HG03139 (cell line): ENCODE measurements around the gene DTHD1.

ENCODE experiments used
- ATAC-seq: cut with Tn5 transposase; IDR thresholded peaks from one replicate; pipeline ENCODE4 v1.9.1; 2021; ENCODE audit not compliant: unreplicated experiment

The DTHD1 gene

GRCh38 chr4:36312511-36312910 is 31.1 kb downstream of the DTHD1 start:
- ATAC-seq: no peak

- ATAC-seq: no peak
Observed at GRCh38 chr4:36313301-36313700, 31.9 kb downstream of the DTHD1 start.

- no peak for ATAC-seq
Observed at GRCh38 chr4:36313703-36314102, 32.3 kb downstream of the DTHD1 start.

- no peak for ATAC-seq
Observed at GRCh38 chr4:36316607-36317006, 35.2 kb downstream of the DTHD1 start.

GRCh38 chr4:36317721-36318120 is 36.3 kb downstream of the DTHD1 start:
- ATAC-seq: no peak

GRCh38 chr4:36320117-36320896 is 38.9 kb downstream of the DTHD1 start:
- no peak for ATAC-seq

GRCh38 chr4:36321176-36321575 is 39.8 kb downstream of the DTHD1 start:
- no peak for ATAC-seq

- ATAC-seq: no peak
Observed at GRCh38 chr4:36322921-36323354, 41.5 kb downstream of the DTHD1 start.

GRCh38 chr4:36323816-36324419 is 42.5 kb downstream of the DTHD1 start:
- no peak for ATAC-seq

- no peak for ATAC-seq
Observed at GRCh38 chr4:36324808-36325207, 43.4 kb downstream of the DTHD1 start.

GRCh38 chr4:36325499-36325898 is 44.1 kb downstream of the DTHD1 start:
- peak; percentile 74 for ATAC-seq

- no peak for ATAC-seq
Observed at GRCh38 chr4:36325926-36326325, 44.5 kb downstream of the DTHD1 start.

- no peak for ATAC-seq
Observed at GRCh38 chr4:36326476-36327029, 45.1 kb downstream of the DTHD1 start.

- ATAC-seq: no peak
Observed at GRCh38 chr4:36327400-36327799, 46.0 kb downstream of the DTHD1 start.

- ATAC-seq: no peak
Observed at GRCh38 chr4:36328130-36328529, 46.7 kb downstream of the DTHD1 start.

- ATAC-seq: no peak
Observed at GRCh38 chr4:36329228-36329627, 47.8 kb downstream of the DTHD1 start.

GRCh38 chr4:36330796-36331195 is 49.4 kb downstream of the DTHD1 start:
- no peak for ATAC-seq

- ATAC-seq: peak; percentile 65
Observed at GRCh38 chr4:36332023-36332781, 50.8 kb downstream of the DTHD1 start.

- ATAC-seq: peak; percentile 97
Observed at GRCh38 chr4:36332782-36333131, 51.3 kb downstream of the DTHD1 start.

- ATAC-seq: no peak
Observed at GRCh38 chr4:36333303-36333877, 52.0 kb downstream of the DTHD1 start.

GRCh38 chr4:36337665-36338185 is 56.3 kb downstream of the DTHD1 start:
- ATAC-seq: no peak
